Measurements from ENCODE around the gene ZDHHC14.
"Not testable (repeated sequence)": the region's sequence is repeated elsewhere in the genome, so short reads cannot be mapped to it uniquely, and the experiment has no call there.

The ZDHHC14 gene

DNA sequence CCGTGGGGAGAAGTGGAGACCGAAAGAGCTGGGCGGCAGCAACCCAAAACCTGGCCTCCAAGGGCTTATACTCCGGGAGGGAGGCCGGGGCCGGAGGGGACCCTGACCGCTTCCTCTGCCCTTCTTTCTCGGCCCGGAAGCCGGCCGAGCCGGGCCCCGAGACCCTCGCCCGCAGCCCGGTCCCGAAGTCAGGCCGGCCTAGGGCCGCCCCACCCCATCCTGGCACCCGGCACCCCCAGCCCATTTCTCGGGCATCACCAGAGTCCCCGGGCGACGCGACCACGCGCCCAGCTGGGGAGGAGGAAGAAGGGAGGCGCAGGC is 572 bp upstream of the ZDHHC14 start:
- H2BK5ac ChIP-seq (ENCODE audit: low read length) = no peak overlapping the region
- peak overlapping the region; percentile 37 for H3K27ac ChIP-seq (ENCODE audit: low read depth, low read length)
- no peak overlapping the region for H3K23ac ChIP-seq (ENCODE audit: low read length)
- H3K56ac ChIP-seq (ENCODE audit: low read length) = peak overlapping the region; percentile 95
- H3K79me2 ChIP-seq (ENCODE audit: control insufficient read depth, insufficient read depth, low read length) = no peaks in the 10 kb centered on the region
- H3K18ac ChIP-seq (ENCODE audit: low read length) = peak overlapping the region; percentile 82
- H3K4me1 ChIP-seq (ENCODE audit: control insufficient read depth, low read depth, low read length) = no peaks in the 10 kb centered on the region
- peak overlapping the region; percentile 83 for H3K4me2 ChIP-seq (ENCODE audit: low read length)
- H3K79me1 ChIP-seq (ENCODE audit: low read length) = no peaks in the 10 kb centered on the region
- H3K4ac ChIP-seq (ENCODE audit: low read depth, low read length) = peak overlapping the region; percentile 78
- no peak overlapping the region for H4K5ac ChIP-seq (ENCODE audit: low read length)
- no peak overlapping the region for H2BK120ac ChIP-seq (ENCODE audit: low read depth, low read length)
- H3K36me3 ChIP-seq (ENCODE audit: control insufficient read depth, insufficient read depth, low read length) = no peaks in the 10 kb centered on the region
- H2AK5ac ChIP-seq (ENCODE audit: low read length) = no peak overlapping the region
- no peak overlapping the region for H2BK15ac ChIP-seq (replicated peaks; ENCODE audit: low read depth)
- peak overlapping the region; percentile 76 for H3K4me3 ChIP-seq (ENCODE audit: low read length)
- peak; percentile 57 for DNase-seq
- H3K27me3 ChIP-seq (ENCODE audit: insufficient read depth, low read length, poor library complexity) = no peaks in the 10 kb centered on the region
- WGBS (ENCODE audit: extremely low coverage, insufficient coverage, low lambda C conversion rate) = no CpG with 5 or more reads among the region's 28 CpGs
- H4K8ac ChIP-seq (ENCODE audit: low read depth, low read length) = peak overlapping the region; percentile 82
- peak overlapping the region; percentile 83 for H3K9ac ChIP-seq (ENCODE audit: low read length)

DNA sequence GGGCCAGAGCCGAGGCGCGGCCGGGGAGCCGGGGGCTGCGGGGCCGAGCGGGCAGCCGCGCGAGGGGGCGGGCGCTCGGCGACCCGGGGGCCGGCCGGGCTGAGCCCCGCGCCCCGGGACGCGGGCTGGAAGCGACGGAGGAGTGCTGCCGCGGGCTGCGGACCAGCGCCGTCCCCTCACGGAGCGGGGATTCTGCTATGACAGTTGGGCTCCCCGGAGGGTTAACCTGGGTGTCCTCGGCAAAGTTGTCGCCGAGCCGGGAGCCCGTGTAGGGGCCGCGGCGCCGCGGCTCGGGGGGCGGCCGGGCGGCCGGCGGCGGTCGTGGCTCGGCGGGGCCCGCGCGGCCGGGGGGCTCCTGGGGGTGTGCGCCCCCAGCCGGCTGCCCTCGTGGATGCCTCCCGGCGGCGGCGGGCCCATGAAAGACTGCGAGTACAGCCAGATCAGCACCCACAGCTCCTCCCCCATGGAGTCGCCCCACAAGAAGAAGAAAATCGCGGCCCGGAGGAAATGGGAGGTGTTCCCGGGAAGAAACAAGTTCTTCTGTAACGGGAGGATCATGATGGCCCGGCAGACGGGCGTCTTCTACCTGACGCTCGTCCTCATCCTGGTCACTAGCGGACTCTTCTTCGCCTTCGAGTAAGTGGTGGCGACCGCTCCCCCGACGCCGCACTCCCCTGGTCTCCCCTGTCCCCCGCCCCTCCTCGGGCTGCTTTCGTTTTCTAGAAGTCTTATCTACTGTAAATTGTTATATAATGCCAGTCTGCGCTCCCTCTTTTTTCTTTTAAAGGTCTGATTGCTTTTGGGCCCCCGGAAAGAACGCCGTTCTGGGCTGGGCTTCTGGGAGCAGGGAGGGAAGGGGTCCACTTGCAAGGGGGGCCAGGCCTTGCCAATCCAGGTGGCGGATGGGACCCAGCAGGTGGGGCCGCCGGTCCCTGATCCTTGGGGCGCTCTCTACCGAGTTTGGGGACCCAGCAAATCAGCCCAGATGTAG is 936 bp downstream of the ZDHHC14 start:
- no peaks in the 10 kb centered on the region for H3K27me3 ChIP-seq (ENCODE audit: insufficient read depth, low read length, poor library complexity)
- H3K23ac ChIP-seq (ENCODE audit: low read length) = no peak overlapping the region
- peak; percentile 37 for DNase-seq
- WGBS (ENCODE audit: extremely low coverage, insufficient coverage, low lambda C conversion rate) = no CpG with 5 or more reads among the region's 96 CpGs
- peak overlapping the region; percentile 95 for H3K56ac ChIP-seq (ENCODE audit: low read length)
- no peak overlapping the region for H2BK5ac ChIP-seq (ENCODE audit: low read length)
- H4K5ac ChIP-seq (ENCODE audit: low read length) = no peak overlapping the region
- H3K4me1 ChIP-seq (ENCODE audit: control insufficient read depth, low read depth, low read length) = no peaks in the 10 kb centered on the region
- no peaks in the 10 kb centered on the region for H3K79me1 ChIP-seq (ENCODE audit: low read length)
- no peak overlapping the region for H2AK5ac ChIP-seq (ENCODE audit: low read length)
- peak overlapping the region; percentile 61 for H3K4me2 ChIP-seq (ENCODE audit: low read length)
- no peak overlapping the region for H4K8ac ChIP-seq (ENCODE audit: low read depth, low read length)
- H3K4me3 ChIP-seq (ENCODE audit: low read length) = peak overlapping the region; percentile 56
- H3K18ac ChIP-seq (ENCODE audit: low read length) = peak overlapping the region; percentile 30
- no peaks in the 10 kb centered on the region for H3K36me3 ChIP-seq (ENCODE audit: control insufficient read depth, insufficient read depth, low read length)
- H3K27ac ChIP-seq (ENCODE audit: low read depth, low read length) = no peak overlapping the region
- H2BK15ac ChIP-seq (replicated peaks; ENCODE audit: low read depth) = no peak overlapping the region
- H2BK120ac ChIP-seq (ENCODE audit: low read depth, low read length) = no peak overlapping the region
- H3K9ac ChIP-seq (ENCODE audit: low read length) = peak overlapping the region; percentile 83
- H3K79me2 ChIP-seq (ENCODE audit: control insufficient read depth, insufficient read depth, low read length) = no peaks in the 10 kb centered on the region
- peak overlapping the region; percentile 19 for H3K4ac ChIP-seq (ENCODE audit: low read depth, low read length)

DNA sequence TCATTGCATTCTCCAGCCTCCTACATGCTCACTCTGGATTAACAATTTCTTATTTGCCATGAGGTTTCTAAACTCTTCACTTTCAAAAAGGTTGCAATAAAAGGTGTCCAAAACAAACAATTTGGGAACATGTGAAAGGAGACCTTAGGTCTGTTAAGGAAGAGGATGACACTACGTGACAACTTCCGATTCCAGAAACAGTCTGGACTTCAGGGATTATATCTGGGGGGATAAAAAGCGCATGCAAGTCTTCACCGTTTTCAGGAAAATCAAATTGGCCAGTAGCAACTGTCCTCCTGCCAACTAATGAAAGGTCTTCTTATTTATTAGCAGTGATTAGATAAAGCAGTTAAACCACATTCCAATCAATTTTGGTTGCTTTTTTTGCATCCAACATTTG is 1.8 kb downstream of the ZDHHC14 start:
- H3K56ac ChIP-seq (ENCODE audit: low read length) = no peak overlapping the region
- no peaks in the 10 kb centered on the region for H3K4me1 ChIP-seq (ENCODE audit: control insufficient read depth, low read depth, low read length)
- no peak overlapping the region for H3K18ac ChIP-seq (ENCODE audit: low read length)
- H3K4me3 ChIP-seq (ENCODE audit: low read length) = no peak overlapping the region
- no peaks in the 10 kb centered on the region for H3K36me3 ChIP-seq (ENCODE audit: control insufficient read depth, insufficient read depth, low read length)
- WGBS (ENCODE audit: extremely low coverage, insufficient coverage, low lambda C conversion rate) = no CpG with 5 or more reads among the region's 4 CpGs
- H3K23ac ChIP-seq (ENCODE audit: low read length) = no peak overlapping the region
- H2BK15ac ChIP-seq (replicated peaks; ENCODE audit: low read depth) = no peak overlapping the region
- H4K8ac ChIP-seq (ENCODE audit: low read depth, low read length) = no peak overlapping the region
- H3K79me1 ChIP-seq (ENCODE audit: low read length) = no peaks in the 10 kb centered on the region
- no peak overlapping the region for H2AK5ac ChIP-seq (ENCODE audit: low read length)
- no peak for DNase-seq
- no peaks in the 10 kb centered on the region for H3K27me3 ChIP-seq (ENCODE audit: insufficient read depth, low read length, poor library complexity)
- H4K5ac ChIP-seq (ENCODE audit: low read length) = no peak overlapping the region
- H3K9ac ChIP-seq (ENCODE audit: low read length) = no peak overlapping the region
- no peaks in the 10 kb centered on the region for H3K79me2 ChIP-seq (ENCODE audit: control insufficient read depth, insufficient read depth, low read length)
- H3K4me2 ChIP-seq (ENCODE audit: low read length) = no peak overlapping the region
- no peak overlapping the region for H3K27ac ChIP-seq (ENCODE audit: low read depth, low read length)
- no peak overlapping the region for H3K4ac ChIP-seq (ENCODE audit: low read depth, low read length)
- no peak overlapping the region for H2BK5ac ChIP-seq (ENCODE audit: low read length)
- H2BK120ac ChIP-seq (ENCODE audit: low read depth, low read length) = no peak overlapping the region

DNA sequence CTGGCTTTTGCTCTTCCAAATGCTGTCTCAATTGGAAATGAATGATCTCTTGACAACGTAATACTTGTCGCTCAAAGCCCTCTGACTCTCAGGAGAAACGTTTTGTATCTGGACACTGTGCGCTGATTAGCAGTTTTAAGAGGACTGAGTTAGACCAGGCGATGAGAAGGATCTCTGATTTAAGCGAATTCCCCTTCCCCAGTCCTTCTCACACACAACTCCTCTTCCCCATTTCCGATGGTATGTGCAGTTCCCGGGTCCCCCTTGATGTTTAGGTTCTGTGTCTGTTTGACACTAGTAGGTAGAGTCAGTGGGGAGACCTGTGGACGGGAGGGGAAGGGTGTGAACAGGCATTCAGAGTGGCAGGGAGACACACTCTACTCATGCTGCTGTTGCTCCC is 2.5 kb downstream of the ZDHHC14 start:
- no peak overlapping the region for H3K56ac ChIP-seq (ENCODE audit: low read length)
- no peaks in the 10 kb centered on the region for H3K79me2 ChIP-seq (ENCODE audit: control insufficient read depth, insufficient read depth, low read length)
- H3K9ac ChIP-seq (ENCODE audit: low read length) = no peak overlapping the region
- H4K5ac ChIP-seq (ENCODE audit: low read length) = no peak overlapping the region
- no peak overlapping the region for H3K4ac ChIP-seq (ENCODE audit: low read depth, low read length)
- H3K23ac ChIP-seq (ENCODE audit: low read length) = no peak overlapping the region
- H3K18ac ChIP-seq (ENCODE audit: low read length) = no peak overlapping the region
- no peaks in the 10 kb centered on the region for H3K79me1 ChIP-seq (ENCODE audit: low read length)
- H2BK5ac ChIP-seq (ENCODE audit: low read length) = no peak overlapping the region
- no peak overlapping the region for H3K4me2 ChIP-seq (ENCODE audit: low read length)
- no peak overlapping the region for H3K27ac ChIP-seq (ENCODE audit: low read depth, low read length)
- no peak overlapping the region for H2BK15ac ChIP-seq (replicated peaks; ENCODE audit: low read depth)
- H3K4me3 ChIP-seq (ENCODE audit: low read length) = no peak overlapping the region
- no peaks in the 10 kb centered on the region for H3K4me1 ChIP-seq (ENCODE audit: control insufficient read depth, low read depth, low read length)
- H3K27me3 ChIP-seq (ENCODE audit: insufficient read depth, low read length, poor library complexity) = no peaks in the 10 kb centered on the region
- no CpG with 5 or more reads among the region's 9 CpGs for WGBS (ENCODE audit: extremely low coverage, insufficient coverage, low lambda C conversion rate)
- no peak overlapping the region for H2BK120ac ChIP-seq (ENCODE audit: low read depth, low read length)
- DNase-seq = no peak
- no peak overlapping the region for H4K8ac ChIP-seq (ENCODE audit: low read depth, low read length)
- no peaks in the 10 kb centered on the region for H3K36me3 ChIP-seq (ENCODE audit: control insufficient read depth, insufficient read depth, low read length)
- no peak overlapping the region for H2AK5ac ChIP-seq (ENCODE audit: low read length)

DNA sequence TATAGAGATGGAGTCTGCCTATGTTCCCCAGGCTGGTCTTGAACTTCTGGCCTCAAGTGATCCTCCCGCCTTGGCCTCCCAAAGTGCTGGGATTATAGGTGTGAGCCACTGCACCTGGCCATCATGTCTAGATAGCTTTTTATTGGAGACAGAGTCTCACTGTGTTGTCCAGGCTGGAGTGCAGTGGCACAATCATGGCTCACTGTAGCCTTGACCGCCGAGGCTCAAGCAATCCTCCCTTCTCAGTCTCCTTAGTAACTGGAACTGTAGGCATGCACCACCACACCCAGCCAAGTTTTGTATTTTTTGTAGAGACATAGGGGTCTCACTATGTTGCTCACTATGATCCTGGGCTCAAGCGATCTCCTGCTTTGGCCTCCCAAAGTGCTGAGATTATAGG is 4.0 kb downstream of the ZDHHC14 start:
- H4K8ac ChIP-seq (ENCODE audit: low read depth, low read length); H4K5ac ChIP-seq (ENCODE audit: low read length); H3K4me2 ChIP-seq (ENCODE audit: low read length); H2BK120ac ChIP-seq (ENCODE audit: low read depth, low read length); H3K4me3 ChIP-seq (ENCODE audit: low read length); H3K18ac ChIP-seq (ENCODE audit: low read length); H3K27me3 ChIP-seq (ENCODE audit: insufficient read depth, low read length, poor library complexity); DNase-seq; H3K56ac ChIP-seq (ENCODE audit: low read length); H2BK15ac ChIP-seq (replicated peaks; ENCODE audit: low read depth); H2BK5ac ChIP-seq (ENCODE audit: low read length); H3K79me1 ChIP-seq (ENCODE audit: low read length); H3K23ac ChIP-seq (ENCODE audit: low read length); H2AK5ac ChIP-seq (ENCODE audit: low read length); H3K4me1 ChIP-seq (ENCODE audit: control insufficient read depth, low read depth, low read length); H3K9ac ChIP-seq (ENCODE audit: low read length); H3K27ac ChIP-seq (ENCODE audit: low read depth, low read length); H3K4ac ChIP-seq (ENCODE audit: low read depth, low read length); H3K79me2 ChIP-seq (ENCODE audit: control insufficient read depth, insufficient read depth, low read length); H3K36me3 ChIP-seq (ENCODE audit: control insufficient read depth, insufficient read depth, low read length): not testable (repeated sequence)
- WGBS (ENCODE audit: extremely low coverage, insufficient coverage, low lambda C conversion rate) = no CpG with 5 or more reads among the region's 4 CpGs

Data from mesendoderm (in vitro differentiated cells).